DND-41 (cell line): ENCODE results near the gene SERPINB4.

Experiments
- ATAC-seq: fragments of 200-7000 bp; cut with Tn5 transposase; 3 replicates; pipeline ENCODE4 v1.9.1; 2021; ENCODE audit warnings: low read depth; ENCODE audit not compliant: insufficient read depth
- DNase-seq: peaks from one replicate; pipeline ENCODE4 v3.0.0-alpha.2; 2020
- H2AFZ ChIP-seq: 2 replicates; pipeline ENCODE4 v1.6.0; 2012; ENCODE audit warnings: low read depth, low read length
- H3K27ac ChIP-seq: 2 replicates; pipeline ENCODE4 v1.5.1; 2012; ENCODE audit warnings: low read length, inconsistent platforms
- H3K27me3 ChIP-seq: fragments of 200-600 bp; sonication (generic); 2 replicates; pipeline ENCODE4 v1.6.0; 2012; ENCODE audit warnings: low read length, mild to moderate bottlenecking, inconsistent platforms; ENCODE audit not compliant: insufficient read depth, poor library complexity
- H3K36me3 ChIP-seq: 2 replicates; pipeline ENCODE4 v1.5.1; 2012; ENCODE audit warnings: low read length, inconsistent platforms; ENCODE audit not compliant: insufficient read depth
- H3K4me1 ChIP-seq: 2 replicates; pipeline ENCODE4 v1.5.1; 2012; ENCODE audit warnings: mild to moderate bottlenecking, low read length; ENCODE audit not compliant: insufficient read depth
- H3K4me2 ChIP-seq: 2 replicates; pipeline ENCODE4 v1.6.0; 2012; ENCODE audit warnings: mild to moderate bottlenecking, moderate library complexity, low read length, inconsistent platforms; ENCODE audit not compliant: insufficient read depth
- H3K4me3 ChIP-seq, 2 experiments: fragments of 200-600 bp in 1 of 2; shearing (Covaris generic) in 1 of 2; 2 replicates each; pipeline ENCODE4 v1.5.1; 2012 to 2016; ENCODE audit warnings: inconsistent platforms in 2 of 2, low read length in 2 of 2, mild to moderate bottlenecking in 2 of 2, low read depth in 1 of 2, moderate library complexity in 1 of 2
- H3K79me2 ChIP-seq: 2 replicates; pipeline ENCODE4 v1.6.0; 2012; ENCODE audit warnings: low read length, inconsistent platforms; ENCODE audit not compliant: insufficient read depth
- H3K9ac ChIP-seq: 2 replicates; pipeline ENCODE4 v1.6.0; 2012; ENCODE audit warnings: low read depth, mild to moderate bottlenecking, inconsistent platforms, low read length, moderate library complexity
- H3K9me3 ChIP-seq: 2 replicates; pipeline ENCODE4 v1.5.1; 2012; ENCODE audit warnings: low read length, moderate library complexity, mild to moderate bottlenecking, inconsistent platforms; ENCODE audit not compliant: insufficient read depth, severe bottlenecking
- H4K20me1 ChIP-seq: 2 replicates; pipeline ENCODE4 v1.6.0; 2012; ENCODE audit warnings: low read length; ENCODE audit not compliant: insufficient read depth
- CTCF ChIP-seq: IDR thresholded peaks from 2 replicates; pipeline ENCODE4 v1.5.1; 2012; ENCODE audit warnings: borderline replicate concordance, low read length, moderate library complexity, mild to moderate bottlenecking; ENCODE audit not compliant: poor library complexity, severe bottlenecking; ENCODE audit errors: extremely low read depth
- EZH2 ChIP-seq: IDR thresholded peaks from 3 replicates; pipeline ENCODE4 v1.6.1; 2012; ENCODE audit warnings: borderline replicate concordance, low read depth, mild to moderate bottlenecking, moderate library complexity, low read length, inconsistent platforms; ENCODE audit not compliant: severe bottlenecking

Gene SERPINB4

GRCh38 chr18:63683890-63684289 is 39.8 kb upstream of the SERPINB4 start:
- no peak overlapping the region for H3K27ac ChIP-seq
- H3K9me3 ChIP-seq, result no peaks in the 10 kb centered on the region
- H2AFZ ChIP-seq, result no peak overlapping the region
- no peaks in the 10 kb centered on the region for H4K20me1 ChIP-seq
- no peaks in the 10 kb centered on the region for H3K36me3 ChIP-seq
- H3K79me2 ChIP-seq, result no peaks in the 10 kb centered on the region
- no peak for ATAC-seq
- DNase-seq, result no peak
- H3K4me1 ChIP-seq, result no peaks in the 10 kb centered on the region
- H3K4me2 ChIP-seq, result no peak overlapping the region
- peaks cover under 1% of the 10 kb centered on the region for H3K27me3 ChIP-seq
- no peak overlapping the region for H3K4me3 ChIP-seq
- H3K9ac ChIP-seq, result no peak overlapping the region
- TF ChIP-seq CTCF, result no peak
- no peak for TF ChIP-seq EZH2

GRCh38 chr18:63683152-63683551 is 39.1 kb upstream of the SERPINB4 start:
- H3K4me1 ChIP-seq, result no peaks in the 10 kb centered on the region
- DNase-seq (no peak), ATAC-seq (no peak)
- H3K79me2 ChIP-seq, result no peaks in the 10 kb centered on the region
- no peaks in the 10 kb centered on the region for H4K20me1 ChIP-seq
- H2AFZ ChIP-seq, result no peak overlapping the region
- H3K9ac ChIP-seq, result no peak overlapping the region
- H3K9me3 ChIP-seq, result no peaks in the 10 kb centered on the region
- H3K27ac ChIP-seq, result no peak overlapping the region
- H3K27me3 ChIP-seq, result no peaks in the 10 kb centered on the region
- H3K36me3 ChIP-seq, result no peaks in the 10 kb centered on the region
- no peak for TF ChIP-seq CTCF
- TF ChIP-seq EZH2, result no peak
- H3K4me3 ChIP-seq, result no peak overlapping the region
- H3K4me2 ChIP-seq, result no peak overlapping the region

DNA sequence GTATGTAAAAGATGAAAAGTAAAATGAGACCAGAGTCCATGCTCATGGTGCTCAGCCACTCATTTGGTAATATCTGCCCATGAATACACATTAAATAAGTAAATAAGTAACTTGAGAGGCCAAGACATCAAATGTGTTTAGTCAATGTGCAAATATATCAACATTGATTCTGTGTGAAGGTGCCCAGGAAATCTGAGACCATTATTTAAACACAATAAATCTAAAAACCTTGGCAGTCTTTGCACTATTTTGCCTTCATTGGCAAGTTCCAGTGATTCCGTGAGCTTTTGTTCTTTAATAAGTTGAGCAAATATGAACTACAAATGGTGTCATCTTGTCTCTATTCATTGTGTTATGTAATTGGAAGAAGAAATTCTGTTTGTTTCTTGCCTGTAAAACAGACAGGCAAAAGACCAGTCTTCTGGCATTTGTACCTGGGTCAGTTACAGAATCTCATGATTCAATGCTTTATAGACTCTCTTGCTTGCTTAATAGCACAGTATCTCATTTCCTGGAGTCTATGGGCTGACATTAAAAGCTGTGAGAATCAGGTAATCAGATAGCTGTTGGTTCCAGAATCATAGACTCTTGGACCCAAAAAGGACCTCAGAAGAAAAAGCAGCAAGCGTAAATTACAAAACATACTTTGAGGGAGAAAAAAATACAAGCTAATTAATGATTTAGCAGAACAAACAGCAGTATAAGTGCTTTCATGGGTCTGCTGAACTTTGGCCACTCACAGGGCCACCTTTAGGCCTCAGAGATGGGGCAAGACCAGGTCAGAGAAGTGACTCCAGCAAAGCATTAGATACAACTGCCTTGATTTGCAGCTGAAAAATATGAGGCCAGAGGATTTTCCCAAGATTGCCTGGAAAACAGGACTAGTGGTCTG is 37.6 kb upstream of the SERPINB4 start:
- Histone ChIP-seq H3K27ac (no peak overlapping the region), H3K27me3 (no peaks in the 10 kb centered on the region), H2AFZ (no peak overlapping the region), H3K4me2 (no peak overlapping the region), H3K79me2 (no peaks in the 10 kb centered on the region), H3K9ac (no peak overlapping the region), H3K4me3 (no peak overlapping the region), H3K9me3 (no peaks in the 10 kb centered on the region), H3K36me3 (no peaks in the 10 kb centered on the region), H4K20me1 (no peaks in the 10 kb centered on the region), H3K4me1 (no peaks in the 10 kb centered on the region)
- no peak for TF ChIP-seq CTCF
- no peak for TF ChIP-seq EZH2
- ATAC-seq (no peak), DNase-seq (no peak)
